LNCaP clone FGC (cell line): ENCODE measurements around the gene CHCHD1.

ENCODE experiments used
- DNase-seq: peaks from one replicate; pipeline ENCODE4 v3.0.0-alpha.2; 2011; ENCODE audit warnings: low read depth
- H3K4me3 ChIP-seq: 2 replicates; pipeline ENCODE4 v1.5.1; 2011; ENCODE audit warnings: mild to moderate bottlenecking, low read depth, low read length, control low read depth
- TF ChIP-seq, protein P1 (sequence below): IDR thresholded peaks from 2 replicates; pipeline ENCODE4 v1.5.1; 2012; ENCODE audit warnings: mild to moderate bottlenecking; ENCODE audit not compliant: control insufficient read depth, insufficient read depth; ENCODE audit errors: extremely low read depth

Gene CHCHD1

DNA sequence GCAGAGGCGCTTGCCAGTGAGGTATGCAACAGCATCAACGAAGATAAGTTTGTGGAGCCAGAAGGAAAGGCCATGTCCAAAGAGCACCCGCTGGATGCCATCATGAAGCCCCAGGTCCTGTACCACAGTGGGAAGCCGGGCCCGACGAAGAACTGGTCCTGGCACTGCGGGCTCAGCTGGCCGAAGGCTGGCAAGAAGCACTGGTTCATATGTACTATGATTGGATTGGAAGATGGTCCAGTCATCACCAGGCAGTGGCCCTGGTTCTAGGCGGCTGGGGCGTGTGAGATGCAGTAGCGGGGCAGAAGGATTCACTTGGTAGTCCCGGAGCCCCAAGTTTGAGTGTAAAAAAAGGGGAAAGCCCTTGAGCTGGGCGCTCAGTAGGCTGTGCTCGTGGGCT is 25.6 kb downstream of the CHCHD1 start:
- no peak overlapping the region for H3K4me3 ChIP-seq
- TF ChIP-seq, protein P1, sequence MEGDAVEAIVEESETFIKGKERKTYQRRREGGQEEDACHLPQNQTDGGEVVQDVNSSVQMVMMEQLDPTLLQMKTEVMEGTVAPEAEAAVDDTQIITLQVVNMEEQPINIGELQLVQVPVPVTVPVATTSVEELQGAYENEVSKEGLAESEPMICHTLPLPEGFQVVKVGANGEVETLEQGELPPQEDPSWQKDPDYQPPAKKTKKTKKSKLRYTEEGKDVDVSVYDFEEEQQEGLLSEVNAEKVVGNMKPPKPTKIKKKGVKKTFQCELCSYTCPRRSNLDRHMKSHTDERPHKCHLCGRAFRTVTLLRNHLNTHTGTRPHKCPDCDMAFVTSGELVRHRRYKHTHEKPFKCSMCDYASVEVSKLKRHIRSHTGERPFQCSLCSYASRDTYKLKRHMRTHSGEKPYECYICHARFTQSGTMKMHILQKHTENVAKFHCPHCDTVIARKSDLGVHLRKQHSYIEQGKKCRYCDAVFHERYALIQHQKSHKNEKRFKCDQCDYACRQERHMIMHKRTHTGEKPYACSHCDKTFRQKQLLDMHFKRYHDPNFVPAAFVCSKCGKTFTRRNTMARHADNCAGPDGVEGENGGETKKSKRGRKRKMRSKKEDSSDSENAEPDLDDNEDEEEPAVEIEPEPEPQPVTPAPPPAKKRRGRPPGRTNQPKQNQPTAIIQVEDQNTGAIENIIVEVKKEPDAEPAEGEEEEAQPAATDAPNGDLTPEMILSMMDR = no peak
- no peak for DNase-seq

DNA sequence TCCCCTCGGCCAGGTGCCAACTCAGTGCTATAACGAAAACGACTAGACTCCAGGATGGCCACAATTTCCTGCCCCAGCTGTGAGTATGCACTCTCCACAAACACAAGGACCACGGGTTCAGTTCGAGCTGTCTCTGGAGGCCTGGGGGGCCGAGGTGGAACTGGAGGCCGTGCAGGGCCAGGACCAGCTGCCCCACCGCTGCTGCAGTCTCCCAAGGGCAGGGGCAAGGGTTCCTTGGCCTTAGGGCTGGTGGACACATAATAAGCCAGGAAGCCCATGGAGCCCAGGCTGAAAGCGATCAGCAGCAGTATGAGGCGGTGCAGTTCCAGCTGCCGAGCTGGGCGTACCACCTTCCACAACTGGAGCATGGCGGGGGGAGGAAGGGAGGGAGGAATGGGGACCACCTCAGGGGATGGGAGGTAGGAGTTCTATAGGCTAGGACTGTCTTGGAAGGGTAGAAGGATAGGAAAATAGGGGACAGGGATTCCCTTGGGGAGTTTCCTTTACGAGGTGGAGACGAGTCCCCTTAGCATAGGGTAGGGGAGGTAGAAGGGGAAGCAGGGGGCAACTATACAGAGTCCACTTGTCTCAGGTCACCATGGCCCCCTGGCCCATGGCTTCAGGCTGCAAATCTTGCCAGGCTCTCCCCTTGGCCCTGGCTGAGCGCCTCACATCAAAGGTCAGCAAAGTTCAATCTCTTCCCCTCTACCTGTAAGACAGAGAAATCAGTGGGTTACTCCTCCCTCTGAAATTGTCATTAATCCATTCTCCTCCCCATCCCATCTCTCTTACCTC is 26.4 kb downstream of the CHCHD1 start:
- TF ChIP-seq, protein P1 = no peak
- H3K4me3 ChIP-seq = no peak overlapping the region
- DNase-seq = no peak

DNA sequence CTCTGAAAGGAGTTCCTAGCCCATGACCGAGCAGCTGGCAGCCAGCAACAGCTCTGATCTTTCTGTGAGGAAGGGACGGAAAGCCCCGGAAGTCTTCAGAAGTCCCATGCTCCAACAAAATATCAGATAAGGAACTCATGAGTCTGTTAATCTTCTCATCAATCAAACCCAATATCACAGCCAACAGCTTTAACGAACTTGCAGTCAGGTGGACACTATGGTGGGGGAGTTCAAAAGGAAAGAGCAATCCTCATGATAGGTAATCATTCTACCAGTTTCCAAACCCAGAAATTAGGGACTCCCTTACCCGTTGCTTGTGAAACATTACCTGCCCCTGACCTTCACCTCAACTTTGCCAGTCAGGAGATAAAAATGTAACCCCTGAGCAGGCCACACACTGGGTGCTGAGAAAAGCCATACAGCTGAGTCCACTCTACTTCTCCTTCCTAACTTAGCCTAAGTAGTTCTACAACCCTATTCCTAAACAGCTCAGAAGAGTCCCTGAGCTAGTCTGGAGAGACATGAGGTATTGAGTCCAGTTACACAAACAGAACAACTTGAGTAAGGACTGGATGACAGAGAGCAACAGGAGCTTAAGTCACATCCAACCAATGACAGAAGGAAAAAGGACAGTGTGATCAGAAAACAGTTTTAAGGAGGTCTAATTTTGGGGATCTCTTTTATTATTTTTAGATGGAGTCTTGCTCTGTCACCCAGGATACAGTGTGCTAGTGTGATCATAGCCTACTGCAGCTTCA is 27.4 kb downstream of the CHCHD1 start:
- DNase-seq = no peak
- no peak overlapping the region for H3K4me3 ChIP-seq
- TF ChIP-seq, protein P1 = no peak

DNA sequence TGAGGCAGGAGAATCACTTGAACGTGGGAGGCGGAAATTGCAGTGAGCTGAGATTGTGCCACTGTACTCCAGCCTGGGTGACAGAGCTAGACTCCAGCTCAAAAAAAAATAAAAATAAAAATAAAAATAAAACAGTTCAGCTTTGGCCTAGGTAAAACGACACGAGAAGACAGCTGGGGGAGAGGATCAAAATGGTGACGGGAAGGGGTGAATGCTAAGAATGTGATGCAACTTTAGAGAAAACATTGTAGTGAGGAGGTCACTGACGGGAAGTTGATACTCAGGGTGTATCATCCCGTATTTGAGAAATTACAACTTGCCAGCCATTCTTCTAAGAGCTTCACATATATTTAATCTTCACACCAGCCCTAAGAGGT is 28.5 kb downstream of the CHCHD1 start:
- TF ChIP-seq, protein P1 = no peak
- DNase-seq = no peak
- H3K4me3 ChIP-seq = peak overlapping the region; percentile 78

DNA sequence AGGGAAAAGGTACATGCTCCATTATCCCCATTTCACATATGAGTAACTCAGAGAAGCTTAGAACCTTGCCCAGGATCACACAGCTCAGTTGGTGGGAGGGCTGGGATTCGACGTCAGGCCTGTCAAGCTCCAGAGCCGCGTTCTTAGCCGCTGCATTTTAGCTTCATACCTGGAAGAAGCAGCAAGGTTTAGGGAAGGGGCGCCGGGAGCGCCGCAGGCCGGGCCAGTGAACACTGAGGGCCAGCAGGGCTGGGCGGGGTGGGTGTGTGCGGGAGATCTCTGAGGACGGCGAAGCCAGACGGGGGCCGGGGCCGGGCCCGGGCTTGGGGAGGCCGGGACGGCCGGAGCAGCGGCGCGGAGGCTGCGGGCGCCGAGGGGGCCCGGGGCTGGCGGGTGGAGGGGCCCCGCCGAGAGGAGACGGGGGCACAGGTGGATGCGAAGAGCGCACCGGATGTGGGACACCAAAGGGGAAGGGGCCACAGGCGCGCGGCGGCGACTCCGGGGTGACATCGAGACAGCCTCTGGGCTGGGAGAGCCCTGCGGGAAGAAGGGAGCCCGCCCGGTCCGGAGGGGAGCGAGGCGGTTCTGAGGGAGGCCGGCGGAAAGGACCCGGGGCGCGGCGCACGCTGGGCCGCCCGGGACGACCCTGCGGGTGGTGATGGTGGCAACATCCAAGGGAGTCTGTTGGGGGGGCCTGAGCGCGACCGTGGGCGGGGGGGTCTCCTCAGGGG is 29.1 kb downstream of the CHCHD1 start:
- TF ChIP-seq, protein P1 = no peak
- no peak for DNase-seq
- peak overlapping the region; percentile 78 for H3K4me3 ChIP-seq

DNA sequence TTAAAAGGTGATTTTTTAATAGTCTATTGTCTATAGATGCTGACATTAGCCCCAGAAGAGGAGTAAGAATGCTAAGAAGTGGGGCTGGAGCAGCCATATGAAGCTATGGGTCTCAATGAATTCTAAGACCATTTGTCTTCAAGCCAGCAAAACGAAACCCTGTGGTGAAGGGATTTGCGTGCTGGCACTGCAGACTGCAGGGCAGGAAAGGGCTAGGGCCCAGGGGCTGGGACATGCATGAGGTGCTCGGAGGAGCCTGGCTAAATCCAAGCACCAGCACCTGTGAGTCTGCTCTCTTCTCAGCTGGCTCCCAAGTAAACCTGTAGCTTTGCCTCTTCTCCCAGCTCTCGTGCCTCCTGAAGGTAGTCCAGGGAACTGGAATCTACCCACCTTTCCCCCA is 30.8 kb downstream of the CHCHD1 start:
- no peak for DNase-seq
- TF ChIP-seq, protein P1 = no peak
- no peak overlapping the region for H3K4me3 ChIP-seq
